ENCODE measurements around the gene RAB12. TPM values are rescaled to one million over a fixed set of nuclear protein-coding genes. Genes with fewer than 3 reads are reported as not detected.
"Not testable (repeated sequence)": the region's sequence is repeated elsewhere in the genome, so short reads cannot be mapped to it uniquely, and the experiment has no call there.

RAB12 gene
- total RNA-seq, 1 donor from 2014 or later, result 29.4 TPM

- peak; percentile 78 for ATAC-seq
Observed at GRCh38 chr18:8611916-8612576, 2.8 kb downstream of the RAB12 start.

GRCh38 chr18:8614875-8615274 lies 5.6 kb downstream of the RAB12 start:
- ATAC-seq, result no peak

- ATAC-seq, result peak; percentile 67
Observed at GRCh38 chr18:8615397-8616027, 6.3 kb downstream of the RAB12 start.

GRCh38 chr18:8616028-8616401 lies 6.8 kb downstream of the RAB12 start:
- ATAC-seq, result peak; percentile 23

GRCh38 chr18:8617907-8618306 lies 8.7 kb downstream of the RAB12 start:
- no peak for ATAC-seq

GRCh38 chr18:8619041-8619440 lies 9.8 kb downstream of the RAB12 start:
- ATAC-seq, result no peak

- peak; percentile 72 for ATAC-seq
Observed at GRCh38 chr18:8619835-8620577, 10.8 kb downstream of the RAB12 start.

GRCh38 chr18:8620845-8621244 lies 11.6 kb downstream of the RAB12 start:
- no peak for ATAC-seq

- not testable (repeated sequence) for ATAC-seq
Observed at GRCh38 chr18:8622625-8623024, 13.4 kb downstream of the RAB12 start.

- peak; percentile 60 for ATAC-seq
Observed at GRCh38 chr18:8623549-8624106, 14.4 kb downstream of the RAB12 start.

GRCh38 chr18:8625461-8626092 lies 16.3 kb downstream of the RAB12 start:
- ATAC-seq, result no peak

GRCh38 chr18:8626414-8627106 lies 17.3 kb downstream of the RAB12 start:
- ATAC-seq, result no peak

- no peak for ATAC-seq
Observed at GRCh38 chr18:8627107-8627472, 17.9 kb downstream of the RAB12 start.

GRCh38 chr18:8627540-8627939 lies 18.3 kb downstream of the RAB12 start:
- no peak for ATAC-seq

- no peak for ATAC-seq
Observed at GRCh38 chr18:8629602-8630001, 20.4 kb downstream of the RAB12 start.

GRCh38 chr18:8630546-8630945 lies 21.3 kb downstream of the RAB12 start:
- no peak for ATAC-seq

- no peak for ATAC-seq
Observed at GRCh38 chr18:8631265-8631664, 22.0 kb downstream of the RAB12 start.

- no peak for ATAC-seq
Observed at GRCh38 chr18:8632386-8632785, 23.1 kb downstream of the RAB12 start.

GRCh38 chr18:8634508-8634907 lies 25.3 kb downstream of the RAB12 start:
- ATAC-seq, result no peak

GRCh38 chr18:8635087-8635486 lies 25.9 kb downstream of the RAB12 start:
- ATAC-seq, result no peak

- ATAC-seq, result no peak
Observed at GRCh38 chr18:8639762-8640161, 30.5 kb downstream of the RAB12 start.

- ATAC-seq, result no peak
Observed at GRCh38 chr18:8643326-8643878, 34.2 kb downstream of the RAB12 start.
